ENCODE data around the gene PDLIM1.

GRCh38 chr10:95331596-95332130 is 40.9 kb upstream of the PDLIM1 start:
- TF ChIP-seq CTCF (IDR thresholded peaks at IDR 0.05) (no peak), POLR2AphosphoS5 (IDR thresholded peaks at IDR 0.05) (no peak), POLR2A (IDR thresholded peaks at IDR 0.05) (no peak)
